Measurements from ENCODE around the gene RGS5.

RGS5 gene

GRCh38 chr1:163161337-163161736, 41.4 kb downstream of the RGS5 start:
- in situ Hi-C loops (cut with HindIII; ENCODE audit: low pct_unique_long_range_greater_than_20kb, low sequenced_read_pairs), result no loop called here
- no peak for DNase-seq (ENCODE audit: low read depth in 1 of 2, low spot score in 1 of 2)
- no peak for TF ChIP-seq JUND (IDR thresholded peaks at IDR 0.05; ENCODE audit: low read depth)

- TF ChIP-seq JUND (IDR thresholded peaks at IDR 0.05; ENCODE audit: low read depth), result no peak
- in situ Hi-C loops (cut with HindIII; ENCODE audit: low pct_unique_long_range_greater_than_20kb, low sequenced_read_pairs), result no loop called here
- DNase-seq (ENCODE audit: low read depth in 1 of 2, low spot score in 1 of 2), result no peak
Observed at GRCh38 chr1:163155606-163156005, 47.1 kb downstream of the RGS5 start.

GRCh38 chr1:163148911-163149310, 53.8 kb downstream of the RGS5 start:
- DNase-seq (ENCODE audit: low read depth in 1 of 2, low spot score in 1 of 2), result no peak
- in situ Hi-C loops (cut with HindIII; ENCODE audit: low pct_unique_long_range_greater_than_20kb, low sequenced_read_pairs), result no loop called here
- TF ChIP-seq JUND (IDR thresholded peaks at IDR 0.05; ENCODE audit: low read depth), result no peak

GRCh38 chr1:163147019-163147418, 55.7 kb downstream of the RGS5 start:
- no peak for DNase-seq (ENCODE audit: low read depth in 1 of 2, low spot score in 1 of 2)
- in situ Hi-C loops (cut with HindIII; ENCODE audit: low pct_unique_long_range_greater_than_20kb, low sequenced_read_pairs), result no loop called here
- TF ChIP-seq JUND (IDR thresholded peaks at IDR 0.05; ENCODE audit: low read depth), result no peak

GRCh38 chr1:163145435-163145834, 57.3 kb downstream of the RGS5 start:
- in situ Hi-C loops (cut with HindIII; ENCODE audit: low pct_unique_long_range_greater_than_20kb, low sequenced_read_pairs), result no loop called here

GRCh38 chr1:163144418-163144817, 58.3 kb downstream of the RGS5 start:
- in situ Hi-C loops (cut with HindIII; ENCODE audit: low pct_unique_long_range_greater_than_20kb, low sequenced_read_pairs), result no loop called here
- no peak for DNase-seq (ENCODE audit: low read depth in 1 of 2, low spot score in 1 of 2)
- no peak for TF ChIP-seq JUND (IDR thresholded peaks at IDR 0.05; ENCODE audit: low read depth)

More at GRCh38 chr1:163145435-163145834, 57.3 kb downstream of the RGS5 start:
- DNase-seq (ENCODE audit: low read depth in 1 of 2, low spot score in 1 of 2), result no peak
- no peak for TF ChIP-seq JUND (IDR thresholded peaks at IDR 0.05; ENCODE audit: low read depth)

- TF ChIP-seq JUND (IDR thresholded peaks at IDR 0.05; ENCODE audit: low read depth), result no peak
- in situ Hi-C loops (cut with HindIII; ENCODE audit: low pct_unique_long_range_greater_than_20kb, low sequenced_read_pairs), result no loop called here
Observed at GRCh38 chr1:163142152-163142551, 60.6 kb downstream of the RGS5 start.

GRCh38 chr1:163141556-163141955, 61.2 kb downstream of the RGS5 start:
- no peak for DNase-seq (ENCODE audit: low read depth in 1 of 2, low spot score in 1 of 2)
- in situ Hi-C loops (cut with HindIII; ENCODE audit: low pct_unique_long_range_greater_than_20kb, low sequenced_read_pairs), result no loop called here
- TF ChIP-seq JUND (IDR thresholded peaks at IDR 0.05; ENCODE audit: low read depth), result no peak

More at GRCh38 chr1:163142152-163142551, 60.6 kb downstream of the RGS5 start:
- no peak for DNase-seq (ENCODE audit: low read depth in 1 of 2, low spot score in 1 of 2)

GRCh38 chr1:163137556-163138265, 65.0 kb downstream of the RGS5 start:
- in situ Hi-C loops (cut with HindIII; ENCODE audit: low pct_unique_long_range_greater_than_20kb, low sequenced_read_pairs), result no loop called here
- DNase-seq (ENCODE audit: low read depth in 1 of 2, low spot score in 1 of 2), result no peak
- TF ChIP-seq JUND (IDR thresholded peaks at IDR 0.05; ENCODE audit: low read depth), result no peak

GRCh38 chr1:163131981-163132380, 70.7 kb downstream of the RGS5 start:
- DNase-seq (ENCODE audit: low read depth in 1 of 2, low spot score in 1 of 2), result no peak
- in situ Hi-C loops (cut with HindIII; ENCODE audit: low pct_unique_long_range_greater_than_20kb, low sequenced_read_pairs), result no loop called here
- no peak for TF ChIP-seq JUND (IDR thresholded peaks at IDR 0.05; ENCODE audit: low read depth)

- no peak for DNase-seq (ENCODE audit: low read depth in 1 of 2, low spot score in 1 of 2)
- in situ Hi-C loops (cut with HindIII; ENCODE audit: low pct_unique_long_range_greater_than_20kb, low sequenced_read_pairs), result no loop called here
- no peak for TF ChIP-seq JUND (IDR thresholded peaks at IDR 0.05; ENCODE audit: low read depth)
Observed at GRCh38 chr1:163130225-163130856, 72.4 kb downstream of the RGS5 start.

GRCh38 chr1:163128282-163128681, 74.4 kb downstream of the RGS5 start:
- in situ Hi-C loops (cut with HindIII; ENCODE audit: low pct_unique_long_range_greater_than_20kb, low sequenced_read_pairs), result no loop called here

GRCh38 chr1:163124812-163125211, 77.9 kb downstream of the RGS5 start:
- TF ChIP-seq JUND (IDR thresholded peaks at IDR 0.05; ENCODE audit: low read depth), result no peak
- no peak for DNase-seq (ENCODE audit: low read depth in 1 of 2, low spot score in 1 of 2)
- in situ Hi-C loops (cut with HindIII; ENCODE audit: low pct_unique_long_range_greater_than_20kb, low sequenced_read_pairs), result no loop called here

More at GRCh38 chr1:163128282-163128681, 74.4 kb downstream of the RGS5 start:
- DNase-seq (ENCODE audit: low read depth in 1 of 2, low spot score in 1 of 2), result no peak
- TF ChIP-seq JUND (IDR thresholded peaks at IDR 0.05; ENCODE audit: low read depth), result no peak

All from T47D (cell line).